Measurements from ENCODE around the gene PRAMEF14. TPM values are rescaled to one million over a fixed set of nuclear protein-coding genes. Genes with fewer than 3 reads are reported as not detected.
"Not testable (repeated sequence)": the region's sequence is repeated elsewhere in the genome, so short reads cannot be mapped to it uniquely, and the experiment has no call there.

Gene PRAMEF14
- total RNA-seq (not detected), polyA plus RNA-seq (not detected)
- long read RNA-seq, donor 1, result 0 reads
- long read RNA-seq, donor 2, result 0 reads
- long read RNA-seq, donor 3, result 0 reads

DNA sequence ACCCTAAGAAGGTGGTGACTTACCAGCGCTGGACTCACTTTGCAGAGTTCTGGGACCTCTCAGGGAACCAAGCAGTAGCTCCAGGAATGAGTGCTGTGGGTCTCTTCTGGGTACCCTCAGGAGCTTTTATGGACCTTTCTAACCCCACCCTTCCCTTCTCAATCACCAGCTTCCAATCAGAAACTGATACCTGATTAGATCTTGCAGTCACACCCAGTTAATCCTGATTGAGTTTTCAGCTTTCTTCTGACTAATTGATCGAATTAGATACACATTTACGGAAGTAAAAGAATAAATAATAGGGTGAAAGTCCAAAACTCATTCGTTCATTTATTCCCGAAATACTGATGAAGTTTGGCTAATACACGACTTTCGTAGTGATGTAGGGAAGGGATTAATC lies at the start of gene PRAMEF14:
Gene PRAMEF14, minus strand, starts transcription at position 101 of the 400 bp plus-strand sequence. CDS start 1,820 bp downstream, outside the sequence.
- H3K27ac ChIP-seq; intact Hi-C loops (cut with DNase I); H3K4me3 ChIP-seq; H3K9me3 ChIP-seq; H3K27me3 ChIP-seq; H3K4me1 ChIP-seq; H3K36me3 ChIP-seq; ATAC-seq; DNase-seq: not testable (repeated sequence)
- WGBS, 2 donors, result 66 to 73% methylated on average over 7 of the region's 7 CpGs

DNA sequence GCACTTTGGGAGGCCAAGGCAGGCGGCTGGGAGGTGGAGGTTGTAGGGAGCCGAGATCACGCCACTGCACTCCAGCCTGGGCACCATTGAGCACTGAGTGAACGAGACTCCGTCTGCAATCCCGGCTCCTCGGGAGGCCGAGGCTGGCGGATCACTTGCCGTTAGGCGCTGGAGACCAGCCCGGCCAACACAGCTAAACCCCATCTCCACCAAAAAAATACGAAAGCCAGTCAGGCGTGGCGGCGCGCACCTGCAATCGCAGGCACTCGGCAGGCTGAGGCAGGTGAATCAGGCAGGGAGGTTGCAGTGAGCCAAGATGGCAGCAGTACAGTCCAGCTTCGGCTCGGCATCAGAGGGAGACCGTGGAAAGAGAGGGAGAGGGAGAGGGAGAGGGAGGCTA lies 48.4 kb upstream of the PRAMEF14 start:
- H3K4me3 ChIP-seq, H3K27me3 ChIP-seq, ATAC-seq, DNase-seq, H3K27ac ChIP-seq, H3K4me1 ChIP-seq, H3K9me3 ChIP-seq, H3K36me3 ChIP-seq: not testable (repeated sequence)
- intact Hi-C loops (cut with DNase I), result loop anchor here in 1 of 10 donors (10.0 kb wide), 1 partner anchor 59 kb away; no protein-coding TSS in a partner anchor
- 94 to 95% methylated on average over 22 of the region's 22 CpGs for WGBS, 2 donors

DNA sequence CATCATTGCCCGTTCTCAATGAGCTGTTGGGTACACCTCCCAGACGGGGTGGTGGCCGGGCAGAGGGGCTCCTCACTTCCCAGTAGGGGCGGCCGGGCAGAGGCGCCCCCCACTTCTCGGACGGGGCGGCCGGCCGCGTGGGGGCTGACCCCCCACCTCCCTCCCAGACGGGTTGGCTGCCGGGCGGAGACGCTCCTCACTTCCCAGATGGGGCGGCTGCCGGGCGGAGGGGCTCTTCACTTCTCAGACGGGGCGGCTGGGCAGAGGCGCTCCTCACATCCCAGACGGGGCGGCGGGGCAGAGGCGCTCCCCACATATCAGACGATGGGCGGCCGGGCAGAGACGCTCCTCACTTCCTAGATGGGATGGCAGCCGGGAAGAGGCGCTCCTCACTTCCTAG lies 47.8 kb upstream of the PRAMEF14 start:
- 95% methylated on average over 24 to 32 of the region's 32 CpGs for WGBS, 2 donors

DNA sequence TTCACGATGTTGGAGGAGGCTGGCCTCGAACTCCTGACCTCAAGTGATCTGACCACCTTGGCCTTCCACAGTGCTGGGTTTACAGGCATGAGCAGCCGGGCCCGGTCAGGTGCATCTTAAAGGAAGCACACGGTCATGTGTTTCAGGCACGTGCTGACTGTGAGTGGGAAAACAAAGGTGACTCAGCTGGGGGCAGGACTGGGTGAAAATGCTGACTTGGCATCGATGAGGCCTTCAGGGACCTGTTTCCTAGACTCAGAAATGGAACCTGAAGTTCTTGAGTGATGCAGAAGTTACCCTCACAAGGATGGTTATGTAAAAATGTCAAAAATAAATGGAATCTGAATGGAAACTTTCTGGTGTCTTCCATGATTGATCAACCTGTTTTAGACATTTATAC lies 46.1 kb upstream of the PRAMEF14 start:
- not testable (repeated sequence) for H3K4me1 ChIP-seq, H3K4me3 ChIP-seq, H3K27me3 ChIP-seq, H3K36me3 ChIP-seq, ATAC-seq, H3K27ac ChIP-seq, DNase-seq, H3K9me3 ChIP-seq
- 71 to 73% methylated on average over 7 of the region's 7 CpGs for WGBS, 2 donors
- intact Hi-C loops (cut with DNase I), result loop anchor here in 1 of 10 donors (10.0 kb wide), 1 partner anchor 62 kb away; no protein-coding TSS in a partner anchor

More for the DNA sequence above, 47.8 kb upstream of the PRAMEF14 start:
- not testable (repeated sequence) for H3K27ac ChIP-seq, H3K27me3 ChIP-seq, H3K4me3 ChIP-seq, DNase-seq, H3K4me1 ChIP-seq, ATAC-seq, H3K36me3 ChIP-seq, H3K9me3 ChIP-seq
- intact Hi-C loops (cut with DNase I), result loop anchor here in 1 of 10 donors (10.0 kb wide), 1 partner anchor 60 kb away; no protein-coding TSS in a partner anchor

GRCh38 chr1:13389332-13389731 lies 42.4 kb upstream of the PRAMEF14 start, which contains the start of gene PRAMEF17:
Gene PRAMEF17 (plus strand): TSS chr1:13389632. CDS start chr1:13389658, 26 bp downstream.
- H3K9me3 ChIP-seq; H3K4me1 ChIP-seq; ATAC-seq; H3K4me3 ChIP-seq; intact Hi-C loops (cut with DNase I); DNase-seq; H3K27ac ChIP-seq; H3K36me3 ChIP-seq; H3K27me3 ChIP-seq: not testable (repeated sequence)

DNA sequence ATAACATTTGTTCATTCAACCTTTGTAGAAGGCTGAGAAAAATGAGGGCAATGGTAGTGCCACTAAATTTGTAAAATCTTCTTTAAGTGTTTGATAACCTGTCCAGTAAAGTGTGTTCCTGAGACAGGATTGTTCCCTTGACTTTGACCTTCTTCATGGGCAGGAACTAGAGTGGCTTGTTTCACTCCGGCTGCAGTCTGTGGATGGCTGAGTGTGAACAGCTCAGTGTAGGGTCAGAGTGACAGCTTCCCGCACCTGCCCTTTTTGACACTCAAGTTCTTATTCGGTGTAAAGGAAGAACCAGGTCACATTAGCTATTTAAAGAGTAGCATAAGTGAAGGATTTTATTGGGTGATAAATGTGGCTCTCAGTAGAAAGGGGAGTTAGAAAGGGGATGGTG lies 33.4 kb upstream of the PRAMEF14 start:
- ATAC-seq, result peak in 1 of 8 donors; percentile 89
- H3K27ac ChIP-seq; H3K9me3 ChIP-seq; intact Hi-C loops (cut with DNase I); H3K36me3 ChIP-seq; H3K4me1 ChIP-seq; H3K4me3 ChIP-seq; H3K27me3 ChIP-seq; DNase-seq: not testable (repeated sequence)
- 57 to 68% methylated on average over 3 of the region's 3 CpGs for WGBS, 2 donors

DNA sequence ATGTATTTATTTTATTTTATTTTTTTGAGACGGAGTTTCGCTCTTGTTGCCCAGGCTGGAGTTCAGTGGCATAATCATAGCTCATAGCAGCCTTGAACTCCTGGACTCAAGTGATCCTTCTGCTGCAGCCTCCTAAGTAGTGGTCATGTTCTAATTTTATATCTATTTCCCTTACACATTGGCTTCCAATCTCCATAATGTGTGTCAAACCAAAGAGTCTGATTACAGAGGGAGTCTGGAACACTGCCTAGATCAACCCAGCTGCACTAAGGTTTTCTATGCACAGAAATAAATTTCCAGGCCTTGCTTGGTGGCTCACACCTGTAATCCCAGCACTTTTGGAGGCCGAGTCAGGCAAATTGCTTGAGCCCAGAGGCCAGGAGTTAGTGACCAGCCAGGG lies 32.0 kb upstream of the PRAMEF14 start:
- H3K4me3 ChIP-seq; intact Hi-C loops (cut with DNase I): not testable (repeated sequence)

DNA sequence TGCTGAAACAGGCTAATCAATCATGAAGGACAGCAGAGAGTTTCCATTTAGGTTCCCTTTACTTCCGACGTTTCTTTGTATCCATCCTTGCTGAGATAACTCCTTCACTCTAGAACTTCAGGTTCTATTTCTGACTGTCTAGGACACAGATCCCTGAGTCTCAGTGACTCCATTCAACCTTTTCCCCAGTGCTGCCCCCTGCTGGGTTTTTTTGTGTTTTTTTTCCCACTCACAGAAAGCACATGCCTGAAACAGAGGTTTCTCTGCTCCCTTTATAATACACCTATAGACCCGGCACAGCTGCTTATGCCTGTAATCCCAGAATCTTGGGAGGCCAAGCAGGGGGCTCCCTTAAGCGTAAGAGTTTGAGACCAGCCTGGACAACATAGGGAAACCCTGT lies 21.6 kb upstream of the PRAMEF14 start:
- H3K36me3 ChIP-seq; H3K27ac ChIP-seq; H3K4me3 ChIP-seq; H3K9me3 ChIP-seq; ATAC-seq; H3K4me1 ChIP-seq; intact Hi-C loops (cut with DNase I); DNase-seq: not testable (repeated sequence)
- 63 to 70% methylated on average over 3 of the region's 4 CpGs for WGBS, 2 donors
- H3K27me3 ChIP-seq, result peaks cover 0 to 13% (median 0%) of the 10 kb centered on the region in 7 donors
- TF ChIP-seq, protein P1, sequence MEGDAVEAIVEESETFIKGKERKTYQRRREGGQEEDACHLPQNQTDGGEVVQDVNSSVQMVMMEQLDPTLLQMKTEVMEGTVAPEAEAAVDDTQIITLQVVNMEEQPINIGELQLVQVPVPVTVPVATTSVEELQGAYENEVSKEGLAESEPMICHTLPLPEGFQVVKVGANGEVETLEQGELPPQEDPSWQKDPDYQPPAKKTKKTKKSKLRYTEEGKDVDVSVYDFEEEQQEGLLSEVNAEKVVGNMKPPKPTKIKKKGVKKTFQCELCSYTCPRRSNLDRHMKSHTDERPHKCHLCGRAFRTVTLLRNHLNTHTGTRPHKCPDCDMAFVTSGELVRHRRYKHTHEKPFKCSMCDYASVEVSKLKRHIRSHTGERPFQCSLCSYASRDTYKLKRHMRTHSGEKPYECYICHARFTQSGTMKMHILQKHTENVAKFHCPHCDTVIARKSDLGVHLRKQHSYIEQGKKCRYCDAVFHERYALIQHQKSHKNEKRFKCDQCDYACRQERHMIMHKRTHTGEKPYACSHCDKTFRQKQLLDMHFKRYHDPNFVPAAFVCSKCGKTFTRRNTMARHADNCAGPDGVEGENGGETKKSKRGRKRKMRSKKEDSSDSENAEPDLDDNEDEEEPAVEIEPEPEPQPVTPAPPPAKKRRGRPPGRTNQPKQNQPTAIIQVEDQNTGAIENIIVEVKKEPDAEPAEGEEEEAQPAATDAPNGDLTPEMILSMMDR (IDR thresholded peaks at IDR 0.05), result peak in 2 of 9 donors; percentile 11 to 31

More for the DNA sequence above, 32.0 kb upstream of the PRAMEF14 start:
- WGBS, 2 donors, result 86 to 89% methylated on average over 3 of the region's 3 CpGs
- H3K4me1 ChIP-seq, H3K36me3 ChIP-seq, H3K27me3 ChIP-seq, H3K9me3 ChIP-seq, DNase-seq, H3K27ac ChIP-seq: not testable (repeated sequence)
- peak in 2 of 8 donors; percentile 53 to 56 for ATAC-seq

GRCh38 chr1:13366536-13366935 lies 19.6 kb upstream of the PRAMEF14 start:
- H3K27me3 ChIP-seq; H3K27ac ChIP-seq; H3K4me3 ChIP-seq; intact Hi-C loops (cut with DNase I); H3K9me3 ChIP-seq; ATAC-seq; H3K4me1 ChIP-seq; H3K36me3 ChIP-seq; DNase-seq: not testable (repeated sequence)
- 87 to 90% methylated on average over 3 of the region's 3 CpGs for WGBS, 2 donors

DNA sequence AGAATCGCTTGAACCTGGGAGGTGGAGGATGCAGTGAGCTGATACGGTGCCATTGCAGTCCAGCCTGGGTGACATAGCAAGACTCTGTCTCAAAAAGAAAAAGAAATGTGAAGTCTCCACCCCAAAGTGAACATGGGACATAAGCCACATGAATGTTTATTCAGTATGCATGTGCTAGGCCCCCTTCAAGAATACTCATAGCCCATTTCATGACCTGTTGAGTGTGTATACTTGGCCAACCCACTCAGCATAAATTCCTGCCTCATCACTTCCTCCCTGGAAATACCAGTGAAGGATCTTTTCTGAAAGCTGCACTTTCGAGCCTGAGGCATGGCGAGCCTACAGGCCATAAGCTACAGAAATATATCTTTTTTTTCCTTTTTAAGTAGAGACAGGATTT lies 18.0 kb upstream of the PRAMEF14 start:
- H3K4me1 ChIP-seq; H3K36me3 ChIP-seq; ATAC-seq; intact Hi-C loops (cut with DNase I); H3K27ac ChIP-seq; H3K9me3 ChIP-seq; H3K27me3 ChIP-seq; DNase-seq; H3K4me3 ChIP-seq: not testable (repeated sequence)
- WGBS, 2 donors, result 86 to 87% methylated on average over 2 to 3 of the region's 4 CpGs

- H3K4me3 ChIP-seq; DNase-seq; H3K4me1 ChIP-seq; H3K27me3 ChIP-seq; H3K27ac ChIP-seq; H3K9me3 ChIP-seq; H3K36me3 ChIP-seq; intact Hi-C loops (cut with DNase I): not testable (repeated sequence)
- WGBS, 2 donors, result 75 to 88% methylated on average over 1 of the region's 7 CpGs
- ATAC-seq, result peak in 2 of 8 donors; percentile 48 to 77
Observed at GRCh38 chr1:13362364-13362763, 15.4 kb upstream of the PRAMEF14 start.

Measured in heart right ventricle (tissue), 16 donors.